HUES6 (cell line): ENCODE data around the gene DMRTA1.
"Not testable (repeated sequence)": the region's sequence is repeated elsewhere in the genome, so short reads cannot be mapped to it uniquely, and the experiment has no call there.

ENCODE experiments used
- H3K27ac ChIP-seq: 2 replicates; pipeline ENCODE4 v1.7.0; 2013; ENCODE audit warnings: low read depth, mild to moderate bottlenecking, low read length, inconsistent platforms
- H3K27me3 ChIP-seq: 2 replicates; pipeline ENCODE4 v1.6.1; 2013; ENCODE audit warnings: low read length; ENCODE audit not compliant: control insufficient read depth, insufficient read depth
- H3K36me3 ChIP-seq: 2 replicates; pipeline ENCODE4 v1.6.1; 2013; ENCODE audit warnings: low read length; ENCODE audit not compliant: control insufficient read depth, insufficient read depth
- H3K4me1 ChIP-seq: 2 replicates; pipeline ENCODE4 v1.6.1; 2013; ENCODE audit warnings: low read length; ENCODE audit not compliant: control insufficient read depth, insufficient read depth
- H3K4me3 ChIP-seq: 2 replicates; pipeline ENCODE4 v1.5.1; 2013; ENCODE audit warnings: low read depth, low read length
- H3K9ac ChIP-seq: one replicate; pipeline ENCODE4 v1.6.1; 2013; ENCODE audit warnings: mild to moderate bottlenecking, low read length
- H3K9me3 ChIP-seq: 2 replicates; pipeline ENCODE4 v1.6.1; 2013; ENCODE audit warnings: low read depth, low read length; ENCODE audit not compliant: control insufficient read depth, insufficient read depth

DMRTA1 gene

GRCh38 chr9:22463205-22463604 is 16.6 kb downstream of the DMRTA1 start:
- Histone ChIP-seq H3K36me3 (no peaks in the 10 kb centered on the region), H3K4me3 (no peak overlapping the region), H3K9ac (no peak overlapping the region), H3K27ac (no peak overlapping the region), H3K4me1 (no peaks in the 10 kb centered on the region), H3K9me3 (no peaks in the 10 kb centered on the region), H3K27me3 (no peaks in the 10 kb centered on the region)

DNA sequence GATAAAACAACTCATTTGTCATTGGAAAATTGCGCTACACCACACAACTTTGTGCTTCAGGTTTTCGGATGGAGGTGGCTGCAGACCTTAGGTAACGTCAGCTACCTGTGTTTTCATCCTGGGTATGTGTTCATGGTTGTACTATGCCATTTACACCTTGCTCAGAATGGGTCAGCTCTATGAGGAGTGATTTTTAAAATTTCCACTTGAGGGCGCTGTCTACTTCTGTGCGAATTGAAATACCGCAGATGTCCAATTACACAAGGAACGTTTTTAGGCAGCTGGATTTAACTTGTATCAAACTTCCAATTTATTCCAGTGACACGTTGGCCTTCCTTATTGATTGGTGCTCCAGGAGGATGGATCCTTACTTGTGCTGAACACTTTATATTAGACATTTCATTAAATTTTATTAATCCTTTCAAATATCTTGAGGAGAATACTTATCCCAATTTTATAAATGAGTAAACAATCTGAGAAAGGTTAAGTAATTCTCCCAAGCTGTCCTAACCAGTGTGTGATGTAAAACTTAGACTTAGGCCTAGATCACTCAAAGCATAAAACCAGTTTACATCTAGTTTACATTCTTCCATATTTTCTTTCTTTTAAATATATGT is 23.4 kb downstream of the DMRTA1 start:
- no peaks in the 10 kb centered on the region for H3K9me3 ChIP-seq
- no peaks in the 10 kb centered on the region for H3K36me3 ChIP-seq
- no peaks in the 10 kb centered on the region for H3K27me3 ChIP-seq
- H3K4me1 ChIP-seq: no peaks in the 10 kb centered on the region
- H3K9ac ChIP-seq: no peak overlapping the region
- H3K27ac ChIP-seq: no peak overlapping the region
- H3K4me3 ChIP-seq: no peak overlapping the region

DNA sequence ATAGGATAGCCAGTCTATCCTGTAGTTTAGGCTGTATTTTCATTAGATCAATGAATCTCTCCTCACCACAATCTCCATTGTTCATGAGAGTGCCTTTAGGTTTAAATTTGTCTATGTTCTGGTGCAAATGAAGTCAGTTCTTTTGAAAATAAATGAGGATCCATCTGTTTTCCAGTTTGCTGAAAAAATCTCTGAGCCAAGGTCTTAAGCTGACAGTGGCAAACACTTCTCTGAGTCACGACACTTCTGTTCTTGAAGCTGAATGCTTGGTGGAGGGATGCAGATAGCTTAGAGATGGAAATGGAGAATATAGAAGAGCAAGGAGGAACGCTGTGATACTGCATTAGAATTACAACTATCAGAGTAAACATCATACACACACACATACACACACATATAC is 34.9 kb downstream of the DMRTA1 start:
- Histone ChIP-seq H3K9ac (no peak overlapping the region), H3K4me3 (no peak overlapping the region), H3K4me1 (peaks cover 19% of the 10 kb centered on the region), H3K9me3 (peaks cover 3% of the 10 kb centered on the region; the same call in 1 of the 2 replicates), H3K36me3 (no peaks in the 10 kb centered on the region), H3K27me3 (no peaks in the 10 kb centered on the region), H3K27ac (no peak overlapping the region)

DNA sequence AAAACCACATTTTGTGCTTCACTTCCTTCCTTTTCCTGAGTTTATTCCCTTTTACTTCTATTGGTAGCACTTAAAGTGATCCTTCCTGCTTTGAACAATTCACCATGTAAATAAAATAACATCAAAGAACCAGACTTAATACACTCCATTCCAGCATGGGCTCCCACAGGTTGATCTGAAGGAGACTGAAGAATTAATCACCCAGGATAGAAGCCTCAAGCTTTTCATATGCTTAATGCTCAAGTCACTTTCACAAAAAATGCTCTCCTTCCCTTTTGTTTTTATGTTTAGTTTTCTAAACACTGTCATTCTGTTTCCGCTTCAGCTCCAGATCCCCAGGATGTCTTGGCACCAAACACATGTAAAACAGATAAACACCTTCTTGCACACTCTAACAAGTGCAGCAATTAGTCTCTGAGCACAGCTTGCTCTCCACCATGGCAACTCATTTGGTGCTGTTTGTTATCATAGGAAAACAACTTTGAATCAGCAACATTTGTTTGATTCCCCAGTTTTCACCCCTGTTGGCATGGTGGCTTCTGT is 37.0 kb downstream of the DMRTA1 start:
- Histone ChIP-seq H3K9me3 (peaks cover 3% of the 10 kb centered on the region; the same call in 1 of the 2 replicates), H3K4me1 (peaks cover 19% of the 10 kb centered on the region), H3K27ac (no peak overlapping the region), H3K4me3 (no peak overlapping the region), H3K9ac (no peak overlapping the region), H3K36me3 (no peaks in the 10 kb centered on the region), H3K27me3 (no peaks in the 10 kb centered on the region)

DNA sequence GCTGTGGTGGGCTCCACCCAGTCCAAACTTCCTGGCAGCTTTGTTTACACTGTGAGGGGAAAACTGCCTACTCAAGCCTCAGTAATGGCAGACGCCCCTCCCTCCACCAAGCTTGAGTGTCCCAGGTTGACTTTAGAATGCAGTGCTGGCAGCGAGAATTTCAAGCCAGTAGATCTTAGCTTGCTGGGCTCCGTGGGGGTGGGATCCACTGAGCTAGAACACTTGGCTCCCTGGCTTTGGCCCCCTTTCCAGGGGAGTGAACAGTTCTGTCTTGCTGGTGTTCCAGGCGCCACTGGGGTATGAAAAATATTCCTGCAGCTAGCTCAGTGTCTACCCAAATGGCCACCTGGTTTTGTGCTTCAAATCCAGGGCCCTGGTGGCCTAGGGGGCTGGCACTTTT is 49.6 kb downstream of the DMRTA1 start:
- H3K27me3 ChIP-seq, H3K9ac ChIP-seq, H3K9me3 ChIP-seq, H3K4me3 ChIP-seq, H3K4me1 ChIP-seq, H3K36me3 ChIP-seq, H3K27ac ChIP-seq: not testable (repeated sequence)
